H1 (cell line): Measurements from ENCODE around the gene AK2. TPM values are rescaled to one million over a fixed set of nuclear protein-coding genes. Genes with fewer than 3 reads are reported as not detected.

Experiments used
- CREB1 ChIP-seq: IDR thresholded peaks from 2 replicates; pipeline ENCODE4 v1.6.1; 2012; ENCODE audit warnings: inconsistent platforms
- POLR2AphosphoS5 ChIP-seq: IDR thresholded peaks from 2 replicates; pipeline ENCODE4 v1.6.1; 2011; ENCODE audit warnings: low read depth, low read length
- RFX5 ChIP-seq: IDR thresholded peaks from 2 replicates; pipeline ENCODE4 v1.6.1; 2011; ENCODE audit warnings: low read depth, low read length, improper control_type of control experiment, borderline replicate concordance
- SP1 ChIP-seq: IDR thresholded peaks from 2 replicates; pipeline ENCODE4 v1.6.1; 2011; ENCODE audit warnings: low read depth, low read length
- USF2 ChIP-seq: IDR thresholded peaks from 2 replicates; pipeline ENCODE4 v1.6.1; 2011; ENCODE audit warnings: low read length, improper control_type of control experiment
- polyA plus RNA-seq, 7 experiments: library from polyadenylated mRNA; depleted of rRNA in 3 of 7; stranded (reverse) in 5 of 7; unstranded in 2 of 7; fragments of >200 nt in 5 of 7; fragments of 200-250 nt in 2 of 7; gene quantifications; 1 replicate in 5 of 7; 2 replicates in 1 of 7; 4 replicates in 1 of 7; pipeline versions ENCODE4 v1.2.1 to v1.2.3, GENCODE V29; 2011 to 2013; ENCODE audit warnings: missing spikeins in 2 of 7, mixed read lengths in 2 of 7
- total RNA-seq: library from RNA; stranded (reverse); fragmentation: NEBNext Ultra II Directional; extraction: Animal tissue kit (Norgen Biotek cat#: 25700); gene quantifications from 2 replicates; pipeline ENCODE4 v1.2.1, GENCODE V29; 2021

The AK2 gene
- total and polyA plus RNA-seq, 2 of the 8 experiments (the other 6 are each of a cell fraction or from before 2014, with no cell fraction given), result 92.3 to 137 TPM

- TF ChIP-seq USF2 (no peak), POLR2AphosphoS5 (no peak), CREB1 (no peak), RFX5 (no peak), SP1 (no peak)
Measured at GRCh38 chr1:32980080-32980479, 56.6 kb downstream of the AK2 start (continued).
